A673 (cell line): ENCODE data around the gene GPRC5D.

ENCODE experiments used
- CTCF ChIP-seq: fragments of 300-800, 200-600 bp; sonication (generic); conservative IDR thresholded peaks from 2 replicates; pipeline ENCODE4 v1.5.1; 2017; ENCODE audit warnings: low read depth, mild to moderate bottlenecking, antibody characterized with exemption, low read length, moderate library complexity, mixed read lengths
- EZH2 ChIP-seq: fragments of 200-600 bp; sonication (generic); IDR thresholded peaks from 2 replicates; pipeline ENCODE4 v1.6.1; 2017; ENCODE audit warnings: borderline replicate concordance, low read depth, mild to moderate bottlenecking, mixed read lengths, antibody characterized with exemption, low read length; ENCODE audit not compliant: poor library complexity, severe bottlenecking

GRCh38 chr12:12996209-12996608 lies 44.2 kb upstream of the GPRC5D start:
- TF ChIP-seq CTCF (no peak), EZH2 (no peak)
